Measurements from ENCODE around the gene CFAP92. TPM values are rescaled to one million over a fixed set of nuclear protein-coding genes. Genes with fewer than 3 reads are reported as not detected.

The CFAP92 gene
- total and polyA plus RNA-seq, 2 donors (not counting 1 experiment from before 2014, with no cell fraction given), result not detected

DNA sequence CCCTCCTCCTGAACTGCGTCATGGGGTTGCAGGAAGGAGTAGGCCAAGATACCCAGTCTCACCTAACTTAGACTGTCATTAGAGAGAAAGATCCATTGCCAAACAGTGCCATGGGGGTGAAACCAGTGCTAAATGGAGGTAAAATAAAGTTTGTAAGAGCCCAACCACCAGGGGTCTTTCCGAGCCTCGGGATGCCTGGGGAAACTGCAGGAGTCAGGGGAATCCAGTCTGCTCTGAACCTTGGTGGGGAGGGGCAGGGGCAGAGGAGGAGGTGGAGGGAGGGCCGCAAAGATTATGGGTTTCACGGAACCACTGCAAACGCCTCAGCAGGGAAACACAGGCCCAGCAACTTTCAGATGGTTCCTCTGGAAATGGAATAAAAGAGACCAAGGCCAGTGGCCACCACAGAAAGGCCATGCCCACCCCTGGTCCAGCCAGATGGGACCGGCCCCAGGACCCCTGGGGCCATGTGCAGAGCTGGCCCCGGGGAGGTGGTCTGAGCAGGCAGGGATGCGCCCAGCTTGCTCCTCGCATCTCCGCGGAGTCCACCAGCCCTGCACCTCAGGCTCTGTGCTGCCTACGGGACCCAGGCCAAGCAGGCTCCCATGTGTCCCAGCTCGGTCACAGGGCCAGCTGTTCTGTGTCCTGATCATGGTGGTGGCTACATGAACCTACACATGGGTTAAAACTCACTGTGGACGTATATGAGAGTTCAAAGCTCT lies 46.9 kb upstream of the CFAP92 start:
- peaks cover 0 to 30% (median 9%) of the 10 kb centered on the region in 4 experiments for H3K27me3 ChIP-seq (replicated peaks in 1 of 4; ENCODE audit: control extremely low read depth in 1 of 4, control insufficient read depth in 3 of 4, insufficient read depth in 4 of 4, low read length in 3 of 4)
- H3K4me3 ChIP-seq (ENCODE audit: control extremely low read depth in 1 of 5, extremely low read depth in 1 of 5, insufficient read depth in 1 of 5, low read depth in 2 of 5, low read length in 4 of 5), result no peak overlapping the region
- no peak overlapping the region for H3K9ac ChIP-seq (ENCODE audit: low read length)
- no peak for TF ChIP-seq EZH2 (IDR thresholded peaks at IDR 0.05; ENCODE audit: borderline replicate concordance, insufficient read depth, low read depth, low read length, poor library complexity, severe bottlenecking)
- TF ChIP-seq, protein P1, sequence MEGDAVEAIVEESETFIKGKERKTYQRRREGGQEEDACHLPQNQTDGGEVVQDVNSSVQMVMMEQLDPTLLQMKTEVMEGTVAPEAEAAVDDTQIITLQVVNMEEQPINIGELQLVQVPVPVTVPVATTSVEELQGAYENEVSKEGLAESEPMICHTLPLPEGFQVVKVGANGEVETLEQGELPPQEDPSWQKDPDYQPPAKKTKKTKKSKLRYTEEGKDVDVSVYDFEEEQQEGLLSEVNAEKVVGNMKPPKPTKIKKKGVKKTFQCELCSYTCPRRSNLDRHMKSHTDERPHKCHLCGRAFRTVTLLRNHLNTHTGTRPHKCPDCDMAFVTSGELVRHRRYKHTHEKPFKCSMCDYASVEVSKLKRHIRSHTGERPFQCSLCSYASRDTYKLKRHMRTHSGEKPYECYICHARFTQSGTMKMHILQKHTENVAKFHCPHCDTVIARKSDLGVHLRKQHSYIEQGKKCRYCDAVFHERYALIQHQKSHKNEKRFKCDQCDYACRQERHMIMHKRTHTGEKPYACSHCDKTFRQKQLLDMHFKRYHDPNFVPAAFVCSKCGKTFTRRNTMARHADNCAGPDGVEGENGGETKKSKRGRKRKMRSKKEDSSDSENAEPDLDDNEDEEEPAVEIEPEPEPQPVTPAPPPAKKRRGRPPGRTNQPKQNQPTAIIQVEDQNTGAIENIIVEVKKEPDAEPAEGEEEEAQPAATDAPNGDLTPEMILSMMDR (IDR thresholded peaks at IDR 0.05), result no peak
- no peak overlapping the region for H3K4me2 ChIP-seq (replicated peaks; ENCODE audit: low read depth, low read length, poor library complexity, severe bottlenecking)
- WGBS (ENCODE audit: insufficient coverage), result 97% methylated on average over 14 of the region's 15 CpGs
- no peak overlapping the region for H3K4me3 Mint-ChIP-seq
- ChIA-PET CTCF (interaction anchor here (2.4 kb wide), 1 partner anchor 13 kb away, joined by 7 read pairs; no protein-coding TSS in a partner anchor), POLR2A (no interaction called here)
- ATAC-seq (ENCODE audit: low read depth), result no peak
- H3K4me1 Mint-ChIP-seq, result peaks cover 2% of the 10 kb centered on the region
- no peaks in the 10 kb centered on the region for H3K79me2 ChIP-seq (ENCODE audit: control insufficient read depth, insufficient read depth, low read length)
- DNase-seq, result no peak
- no peak overlapping the region for H3K27ac Mint-ChIP-seq
- intact Hi-C loops (cut with micrococcal nuclease), result no loop called here
- H4K20me1 ChIP-seq (ENCODE audit: control insufficient read depth, insufficient read depth, low read length, poor library complexity, severe bottlenecking), result no peaks in the 10 kb centered on the region
- peaks cover 8% of the 10 kb centered on the region for H3K9me3 Mint-ChIP-seq (ENCODE audit: insufficient read depth)
- H3K9me3 ChIP-seq (ENCODE audit: control extremely low read depth in 1 of 3, control insufficient read depth in 2 of 3, insufficient read depth in 1 of 3, low read length in 2 of 3), result peaks cover 0 to 19% (median 4%) of the 10 kb centered on the region in 3 donors
- no peak overlapping the region for H2AFZ ChIP-seq (ENCODE audit: insufficient read depth, low read depth, low read length, poor library complexity, severe bottlenecking)
- no peaks in the 10 kb centered on the region for H3K36me3 ChIP-seq (replicated peaks in 1 of 2; ENCODE audit: control extremely low read depth in 1 of 2, control insufficient read depth in 1 of 2, extremely low read depth in 1 of 2, insufficient read depth in 2 of 2, low read length in 1 of 2)
- peaks cover 0 to 4% of the 10 kb centered on the region in 2 donors for H3K4me1 ChIP-seq (ENCODE audit: control insufficient read depth in 2 of 2, insufficient read depth in 2 of 2, low read length in 2 of 2)
- no peak overlapping the region for H3K27ac ChIP-seq (ENCODE audit: low read length in 2 of 2)
- peaks cover 58% of the 10 kb centered on the region for H3K27me3 Mint-ChIP-seq

DNA sequence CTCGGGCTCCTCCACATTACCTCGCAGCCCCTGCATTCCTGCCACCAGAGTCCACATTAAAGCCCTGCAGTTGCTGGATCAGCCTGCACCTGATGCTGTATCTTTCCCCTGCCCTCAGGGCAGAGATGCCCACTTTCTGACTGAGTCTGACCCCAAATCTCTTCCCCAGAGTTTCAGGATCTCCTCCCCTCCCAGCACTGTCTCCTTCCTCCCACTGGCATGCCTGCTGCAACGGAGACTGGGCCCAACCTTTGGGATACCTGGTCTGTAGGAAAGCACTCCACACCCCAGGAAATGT lies 46.1 kb upstream of the CFAP92 start:
- no peaks in the 10 kb centered on the region for H3K79me2 ChIP-seq (ENCODE audit: control insufficient read depth, insufficient read depth, low read length)
- no peak for ATAC-seq (ENCODE audit: low read depth)
- TF ChIP-seq, protein P1 (IDR thresholded peaks at IDR 0.05), result no peak
- no peak for TF ChIP-seq EZH2 (IDR thresholded peaks at IDR 0.05; ENCODE audit: borderline replicate concordance, insufficient read depth, low read depth, low read length, poor library complexity, severe bottlenecking)
- DNase-seq, result no peak
- intact Hi-C loops (cut with micrococcal nuclease), result no loop called here
- H2AFZ ChIP-seq (ENCODE audit: insufficient read depth, low read depth, low read length, poor library complexity, severe bottlenecking), result no peak overlapping the region
- Mint-ChIP-seq H3K4me1 (no peaks in the 10 kb centered on the region), H3K27ac (no peak overlapping the region), H3K9me3 (ENCODE audit: insufficient read depth) (peaks cover 8% of the 10 kb centered on the region), H3K4me3 (no peak overlapping the region), H3K27me3 (peaks cover 58% of the 10 kb centered on the region)
- no peak overlapping the region for H3K9ac ChIP-seq (ENCODE audit: low read length)
- POLR2A ChIA-PET, result no interaction called here
- no peaks in the 10 kb centered on the region for H3K4me1 ChIP-seq (ENCODE audit: control insufficient read depth in 2 of 2, insufficient read depth in 2 of 2, low read length in 2 of 2)
- H4K20me1 ChIP-seq (ENCODE audit: control insufficient read depth, insufficient read depth, low read length, poor library complexity, severe bottlenecking), result no peaks in the 10 kb centered on the region
- peaks cover 0 to 14% (median 4%) of the 10 kb centered on the region in 3 donors for H3K9me3 ChIP-seq (ENCODE audit: control extremely low read depth in 1 of 3, control insufficient read depth in 2 of 3, insufficient read depth in 1 of 3, low read length in 2 of 3)
- CTCF ChIA-PET, result interaction anchor here (2.4 kb wide), 1 partner anchor 13 kb away, joined by 7 read pairs; no protein-coding TSS in a partner anchor
- no peaks in the 10 kb centered on the region for H3K36me3 ChIP-seq (replicated peaks in 1 of 2; ENCODE audit: control extremely low read depth in 1 of 2, control insufficient read depth in 1 of 2, extremely low read depth in 1 of 2, insufficient read depth in 2 of 2, low read length in 1 of 2)
- peaks cover 0 to 26% (median 7%) of the 10 kb centered on the region in 4 experiments for H3K27me3 ChIP-seq (replicated peaks in 1 of 4; ENCODE audit: control extremely low read depth in 1 of 4, control insufficient read depth in 3 of 4, insufficient read depth in 4 of 4, low read length in 3 of 4)
- no peak overlapping the region for H3K27ac ChIP-seq (ENCODE audit: low read length in 2 of 2)
- no peak overlapping the region for H3K4me2 ChIP-seq (replicated peaks; ENCODE audit: low read depth, low read length, poor library complexity, severe bottlenecking)
- no peak overlapping the region for H3K4me3 ChIP-seq (ENCODE audit: control extremely low read depth in 1 of 5, extremely low read depth in 1 of 5, insufficient read depth in 1 of 5, low read depth in 2 of 5, low read length in 4 of 5)
- 73% methylated on average over 2 of the region's 3 CpGs for WGBS (ENCODE audit: insufficient coverage)

Measured in B cell (primary cell).